Left ventricle myocardium superior (tissue), 1 donor: ENCODE results near the gene AHNAK2. TPM values are rescaled to one million over a fixed set of nuclear protein-coding genes. Genes with fewer than 3 reads are reported as not detected.

Experiments used
- total RNA-seq: library from RNA; stranded (reverse); fragmentation: NEBNext Ultra II Directional; extraction: Animal tissue kit (Norgen Biotek cat#: 25700); gene quantifications from one replicate; pipeline ENCODE4 v1.2.1, GENCODE V29; 2021
- donor health status: DM: no; HTN: yes; CAD: no; lungs with severe emphysema.

Gene AHNAK2
- total RNA-seq, 1 donor from 2014 or later: 2.5 TPM

Other genes starting within 250 kb of the AHNAK2 start
- 65.1 TPM for gene SIVA1, start 225.2 kb downstream of the AHNAK2 start, total RNA-seq
- gene AKT1, start 182.6 kb downstream of the AHNAK2 start, total RNA-seq: 142 TPM
- gene ZBTB42, start 177.3 kb downstream of the AHNAK2 start, total RNA-seq: 5.3 TPM
- 10.7 TPM for gene CEP170B, start 113.1 kb downstream of the AHNAK2 start, total RNA-seq
- 0.27 TPM for gene PLD4, start 53.5 kb downstream of the AHNAK2 start, total RNA-seq
- gene CLBA1, start 7.4 kb upstream of the AHNAK2 start, total RNA-seq: 1.5 TPM
- 1.9 TPM for gene CDCA4, start 42.7 kb upstream of the AHNAK2 start, total RNA-seq
- gene GPR132, start 87.1 kb upstream of the AHNAK2 start, total RNA-seq: 1.3 TPM
- gene JAG2, start 190.4 kb upstream of the AHNAK2 start, total RNA-seq: 33.6 TPM
- gene NUDT14, start 202.9 kb upstream of the AHNAK2 start, total RNA-seq: 34.7 TPM